Psoas muscle (tissue), 8 donors: ENCODE results near the gene EVI5. TPM values are rescaled to one million over a fixed set of nuclear protein-coding genes. Genes with fewer than 3 reads are reported as not detected.

Experiments
- ATAC-seq, 4 donors: fragments of 200-7000 bp; cut with Tn5 transposase; one replicate each; pipeline ENCODE4 v1.9.1; 2020; ENCODE audit warnings: moderate library complexity in 3 of 4, mild to moderate bottlenecking in 2 of 4
- DNase-seq, 2 donors: peaks; one replicate each; pipeline ENCODE4 v3.0.0-alpha.2; 2020
- H3K27ac ChIP-seq: fragments of 200-600 bp; one replicate; pipeline ENCODE4 v1.8.0; 2022
- H3K27me3 ChIP-seq, 3 donors: fragments of 200-600 bp in 1 of 3; one replicate each; pipeline versions ENCODE4 v1.6.1 to v1.8.0; 2013 to 2022; ENCODE audit warnings: low read length in 2 of 3, mild to moderate bottlenecking in 2 of 3, moderate library complexity in 1 of 3; ENCODE audit not compliant: insufficient read depth in 3 of 3
- H3K36me3 ChIP-seq, 2 donors: fragments of 200-600 bp in 1 of 2; one replicate each; pipeline versions ENCODE4 v1.6.1 to v1.8.0; 2013 to 2022; ENCODE audit warnings: low read depth in 1 of 2, mild to moderate bottlenecking in 1 of 2, moderate library complexity in 1 of 2; ENCODE audit not compliant: insufficient read depth in 1 of 2
- H3K4me1 ChIP-seq: fragments of 200-600 bp; one replicate; pipeline ENCODE4 v1.8.0; 2022
- H3K4me3 ChIP-seq: fragments of 200-600 bp; one replicate; pipeline ENCODE4 v1.8.0; 2022; ENCODE audit warnings: mild to moderate bottlenecking
- H3K9me3 ChIP-seq: fragments of 200-600 bp; one replicate; pipeline ENCODE4 v1.8.0; 2022
- WGBS, 3 donors: extraction: QIAGEN DNeasy Blood & Tissue Kit; methylation state at CpG; one replicate each; pipeline versions ENCODE4 v1.1.6 to v1.1.7; 2013; 5-methylcytosine and 5-hydroxymethylcytosine counted together
- intact Hi-C, 2 donors: fragments of 100-400 bp; cut with DNase I; formaldehyde crosslinking; loops; one replicate each; pipeline versions ENCODE4 v1.11.0 to v1.14.2; 2022
- polyA plus RNA-seq, 3 donors: library from polyadenylated mRNA; stranded (reverse); fragments of 200-250 nt; gene quantifications; one replicate each; pipeline ENCODE4 v1.2.3, GENCODE V29; 2013
- total RNA-seq, 4 donors: library from RNA; stranded (reverse); fragmentation: NEBNext Ultra II Directional in 2 of 4; extraction: Animal tissue kit (Norgen Biotek cat#: 25700) in 2 of 4; gene quantifications; one replicate each; pipeline versions ENCODE4 v1.2.1 to v1.2.4, GENCODE V29; 2021 to 2023
- TF ChIP-seq, protein P1 (sequence below): fragments of 200-600 bp; IDR thresholded peaks from one replicate; pipeline ENCODE4 v1.8.0; 2022; ENCODE audit warnings: antibody characterized with exemption
- donor health status: healthy with polysubstance abuse.
- donor health status: DM: no; HTN: no; CAD: no; lungs with moderate emphysema.
- donor health status: Bipolar disorder and iron deficiency.
- donor health status: healthy.
- donor health status: DM: yes; HTN: yes; CAD: no.
- donor health status: DM: no; HTN: no; CAD: no.
- donor health status: DM: no; HTN: no; CAD: no.
- donor health status: DM: yes; HTN: yes; CAD: no.

EVI5 gene
- total and polyA plus RNA-seq, 7 donors: 2.3 to 15.9 (median 6.3) TPM

DNA sequence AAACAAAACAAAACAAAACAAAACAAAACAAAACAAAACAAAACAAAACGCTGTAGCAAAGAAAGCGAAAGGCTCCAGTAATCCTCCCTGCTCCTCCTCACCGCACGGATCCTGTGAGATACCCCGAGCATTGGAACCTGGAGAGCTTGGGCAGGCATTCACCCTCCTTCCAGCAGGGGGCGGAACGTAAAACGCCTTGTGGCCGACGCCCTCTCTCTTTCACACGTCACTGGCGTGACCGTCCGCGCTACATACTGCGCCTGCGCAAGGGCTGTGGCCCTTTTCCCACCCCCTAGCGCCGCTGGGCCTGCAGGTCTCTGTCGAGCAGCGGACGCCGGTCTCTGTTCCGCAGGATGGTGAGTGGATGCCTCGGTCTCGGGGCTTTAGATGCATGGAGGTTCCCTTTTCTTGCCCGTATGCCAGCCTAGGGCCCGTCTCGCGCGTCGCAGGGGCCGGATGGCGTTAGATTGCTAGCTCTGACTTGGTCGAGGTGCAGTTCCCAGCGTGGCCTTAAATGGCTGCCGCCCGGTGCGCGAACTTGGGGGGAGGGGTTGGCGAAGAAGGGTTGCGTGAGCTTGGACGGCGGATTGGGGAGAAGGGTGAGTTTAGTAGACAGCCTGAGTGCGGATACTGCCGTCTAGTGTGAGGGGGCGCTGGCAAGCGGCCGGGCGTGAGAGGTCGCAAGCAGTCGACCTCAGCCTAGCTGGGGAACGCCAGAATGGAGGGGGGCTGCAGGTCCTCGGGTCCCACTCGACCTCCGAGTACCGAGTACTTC lies 47.0 kb upstream of the EVI5 start, which contains the start of gene RPL5:
Gene RPL5 (plus strand): TSS at position 279 of the 775 bp plus-strand sequence. CDS start 75 bp downstream, at position 354.
- H3K27ac ChIP-seq: peak within 1 kb of the TSS; percentile 89
- H3K9me3 ChIP-seq: no peaks in the 10 kb centered on the region
- WGBS, 3 donors: 0 to 1% (median 0%) methylated on average over 57 of the region's 57 CpGs
- H3K4me3 ChIP-seq: peak within 1 kb of the TSS; percentile 97
- TF ChIP-seq, protein P1, sequence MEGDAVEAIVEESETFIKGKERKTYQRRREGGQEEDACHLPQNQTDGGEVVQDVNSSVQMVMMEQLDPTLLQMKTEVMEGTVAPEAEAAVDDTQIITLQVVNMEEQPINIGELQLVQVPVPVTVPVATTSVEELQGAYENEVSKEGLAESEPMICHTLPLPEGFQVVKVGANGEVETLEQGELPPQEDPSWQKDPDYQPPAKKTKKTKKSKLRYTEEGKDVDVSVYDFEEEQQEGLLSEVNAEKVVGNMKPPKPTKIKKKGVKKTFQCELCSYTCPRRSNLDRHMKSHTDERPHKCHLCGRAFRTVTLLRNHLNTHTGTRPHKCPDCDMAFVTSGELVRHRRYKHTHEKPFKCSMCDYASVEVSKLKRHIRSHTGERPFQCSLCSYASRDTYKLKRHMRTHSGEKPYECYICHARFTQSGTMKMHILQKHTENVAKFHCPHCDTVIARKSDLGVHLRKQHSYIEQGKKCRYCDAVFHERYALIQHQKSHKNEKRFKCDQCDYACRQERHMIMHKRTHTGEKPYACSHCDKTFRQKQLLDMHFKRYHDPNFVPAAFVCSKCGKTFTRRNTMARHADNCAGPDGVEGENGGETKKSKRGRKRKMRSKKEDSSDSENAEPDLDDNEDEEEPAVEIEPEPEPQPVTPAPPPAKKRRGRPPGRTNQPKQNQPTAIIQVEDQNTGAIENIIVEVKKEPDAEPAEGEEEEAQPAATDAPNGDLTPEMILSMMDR: peak; percentile 86
- H3K27me3 ChIP-seq: no peaks in the 10 kb centered on the region
- H3K36me3 ChIP-seq: peaks cover 13 to 37% of the 10 kb centered on the region in 2 donors
- intact Hi-C loops: no loop called here
- peak; percentile 97 to 99 (median 98) for ATAC-seq
- peak; percentile 97 to 99 for DNase-seq
- H3K4me1 ChIP-seq: peaks cover 26% of the 10 kb centered on the region

GRCh38 chr1:92831368-92831761 lies 46.5 kb upstream of the EVI5 start:
- intact Hi-C loops: no loop called here
- TF ChIP-seq, protein P1: no peak
- Histone ChIP-seq H3K4me1 (peaks cover 25% of the 10 kb centered on the region), H3K27ac (no peak overlapping the region), H3K27me3 (no peaks in the 10 kb centered on the region), H3K9me3 (no peaks in the 10 kb centered on the region), H3K4me3 (peak overlapping the region; percentile 97), H3K36me3 (peaks cover 11 to 31% of the 10 kb centered on the region in 2 donors)
- no peak for DNase-seq
- no peak for ATAC-seq
- WGBS, 3 donors: 49 to 55% (median 50%) methylated on average over 4 of the region's 4 CpGs

GRCh38 chr1:92826792-92827191 lies 41.9 kb upstream of the EVI5 start:
- DNase-seq: no peak
- no peak for ATAC-seq
- Histone ChIP-seq H3K4me1 (no peaks in the 10 kb centered on the region), H3K36me3 (no peaks in the 10 kb centered on the region), H3K9me3 (no peaks in the 10 kb centered on the region), H3K4me3 (no peak overlapping the region), H3K27me3 (no peaks in the 10 kb centered on the region), H3K27ac (no peak overlapping the region)
- TF ChIP-seq, protein P1: no peak
- 75 to 82% (median 78%) methylated on average over 6 of the region's 6 CpGs for WGBS, 3 donors
- intact Hi-C loops: no loop called here

GRCh38 chr1:92822879-92823278 lies 38.0 kb upstream of the EVI5 start:
- DNase-seq: no peak
- intact Hi-C loops: no loop called here
- TF ChIP-seq, protein P1: no peak
- Histone ChIP-seq H3K9me3 (no peaks in the 10 kb centered on the region), H3K36me3 (no peaks in the 10 kb centered on the region), H3K4me3 (no peak overlapping the region), H3K4me1 (no peaks in the 10 kb centered on the region), H3K27ac (no peak overlapping the region), H3K27me3 (no peaks in the 10 kb centered on the region)
- no peak for ATAC-seq
- 77 to 98% (median 88%) methylated on average over 3 of the region's 3 CpGs for WGBS, 3 donors
